Islet precursor cell (in vitro differentiated cells): ENCODE measurements around the gene LIPN.
"Not testable (repeated sequence)": the region's sequence is repeated elsewhere in the genome, so short reads cannot be mapped to it uniquely, and the experiment has no call there.

Source experiments
- DNase-seq: peaks from one replicate; pipeline ENCODE4 v3.0.0-alpha.2; 2018

Gene LIPN

GRCh38 chr10:88759366-88760101 lies at the start of gene LIPN:
LIPN (plus strand) TSS chr10:88760020; CDS start chr10:88761406, 1,386 bp downstream.
- DNase-seq, result no peak

- DNase-seq, result no peak
Measured at GRCh38 chr10:88715517-88715916, 44.3 kb upstream of the LIPN start.

- no peak for DNase-seq
Measured at GRCh38 chr10:88721392-88721791, 38.4 kb upstream of the LIPN start.

- DNase-seq, result no peak
Measured at GRCh38 chr10:88725798-88726197, 34.0 kb upstream of the LIPN start.

- DNase-seq, result peak; percentile 83
Measured at GRCh38 chr10:88728107-88728763, 31.6 kb upstream of the LIPN start.

- no peak for DNase-seq
Measured at GRCh38 chr10:88730864-88731263, 29.0 kb upstream of the LIPN start.

- peak; percentile 58 for DNase-seq
Measured at GRCh38 chr10:88731296-88731695, 28.5 kb upstream of the LIPN start.

- DNase-seq, result no peak
Measured at GRCh38 chr10:88733215-88733614, 26.6 kb upstream of the LIPN start.

GRCh38 chr10:88735661-88736060 lies 24.2 kb upstream of the LIPN start:
- DNase-seq, result no peak

GRCh38 chr10:88741921-88742320 lies 17.9 kb upstream of the LIPN start:
- not testable (repeated sequence) for DNase-seq

GRCh38 chr10:88742448-88742847 lies 17.4 kb upstream of the LIPN start:
- DNase-seq, result no peak

- peak; percentile 65 for DNase-seq
Measured at GRCh38 chr10:88744002-88744401, 15.8 kb upstream of the LIPN start.

GRCh38 chr10:88745633-88746032 lies 14.2 kb upstream of the LIPN start:
- no peak for DNase-seq

GRCh38 chr10:88754287-88754686 lies 5.5 kb upstream of the LIPN start:
- no peak for DNase-seq

GRCh38 chr10:88755753-88756152 lies 4.1 kb upstream of the LIPN start:
- DNase-seq, result no peak

GRCh38 chr10:88756660-88757059 lies 3.2 kb upstream of the LIPN start:
- DNase-seq, result no peak

GRCh38 chr10:88762906-88763305 lies 3.1 kb downstream of the LIPN start:
- DNase-seq, result no peak

- no peak for DNase-seq
Measured at GRCh38 chr10:88763441-88763840, 3.6 kb downstream of the LIPN start.

GRCh38 chr10:88764110-88764509 lies 4.3 kb downstream of the LIPN start:
- no peak for DNase-seq

- DNase-seq, result no peak
Measured at GRCh38 chr10:88765816-88766215, 6.0 kb downstream of the LIPN start.

- no peak for DNase-seq
Measured at GRCh38 chr10:88769384-88769783, 9.6 kb downstream of the LIPN start.

GRCh38 chr10:88781206-88781605 lies 21.4 kb downstream of the LIPN start:
- DNase-seq, result no peak

- no peak for DNase-seq
Measured at GRCh38 chr10:88782222-88782621, 22.4 kb downstream of the LIPN start.

GRCh38 chr10:88783724-88784123 lies 23.9 kb downstream of the LIPN start:
- DNase-seq, result no peak
